ENCODE data around the gene RGP1.

- TF ChIP-seq ZFP30 (CRISPR knock-in tag; IDR thresholded peaks at IDR 0.05) (no peak), SNAI2 (CRISPR knock-in tag; IDR thresholded peaks at IDR 0.05) (no peak), TCF4 (CRISPR knock-in tag; IDR thresholded peaks at IDR 0.05; ENCODE audit: borderline replicate concordance) (no peak)
Observed at GRCh38 chr9:35723426-35723825, 25.7 kb upstream of the RGP1 start.
